ENCODE results near the gene KCNJ11. TPM values are rescaled to one million over a fixed set of nuclear protein-coding genes. Genes with fewer than 3 reads are reported as not detected.

KCNJ11 gene
- total and polyA plus RNA-seq, 2 donors (not counting 3 experiments of a cell fraction or from before 2014, with no cell fraction given), result 0.04 TPM; not detected in 1

- H3K4me3 ChIP-seq (replicated peaks in 1 of 3; ENCODE audit: insufficient read depth in 1 of 3, low read depth in 1 of 3, low read length in 3 of 3), result no peak overlapping the region
- no TSS peak for BruUV-seq (replicated peaks)
- no peak for FAIRE-seq
Observed at GRCh38 chr11:17401316-17401715, 12.9 kb upstream of the KCNJ11 start.

More at GRCh38 chr11:17401316-17401715, 12.9 kb upstream of the KCNJ11 start:
- H3K36me3 ChIP-seq (ENCODE audit: control insufficient read depth in 2 of 2, extremely low read depth in 1 of 2, insufficient read depth in 2 of 2, low read length in 2 of 2), result no peaks in the 10 kb centered on the region
- dilution Hi-C loops (cut with MboI; ENCODE audit: extremely low pct_ligation_motif_present, low sequenced_read_pairs), result no loop called here
- H3K9me3 ChIP-seq (replicated peaks; ENCODE audit: control insufficient read depth, insufficient read depth, low read length), result no peaks in the 10 kb centered on the region
- ChIA-PET POLR2A (no interaction called here), CTCF (interaction anchor here (0.8 to 1.2 kb wide), 2 partner anchors 14 to 17 kb away, joined by 4 read pairs; no protein-coding TSS in a partner anchor)
- no peaks in the 10 kb centered on the region for H4K20me1 ChIP-seq (replicated peaks; ENCODE audit: control insufficient read depth, extremely low read depth, insufficient read depth, low read length)
- no peaks in the 10 kb centered on the region for H3K9me1 ChIP-seq (replicated peaks; ENCODE audit: control insufficient read depth, extremely low read depth, insufficient read depth, low read length)
- no peak overlapping the region for H2AFZ ChIP-seq (ENCODE audit: low read depth, low read length)
- H3K79me2 ChIP-seq (ENCODE audit: control insufficient read depth, insufficient read depth, low read length), result no peaks in the 10 kb centered on the region
- intact Hi-C loops (cut with micrococcal nuclease), result no loop called here
- no peak for DNase-seq (ENCODE audit: low read depth, low spot score)
- H3K27me3 ChIP-seq (ENCODE audit: control insufficient read depth in 2 of 2, insufficient read depth in 2 of 2, low read length in 2 of 2), result no peaks in the 10 kb centered on the region
- no peak overlapping the region for H3K4me2 ChIP-seq (ENCODE audit: insufficient read depth, low read length)
- no peak overlapping the region for H3K27ac ChIP-seq (ENCODE audit: insufficient read depth, low read depth, low read length)
- no peak overlapping the region for H3K9ac ChIP-seq (replicated peaks; ENCODE audit: extremely low read depth, insufficient read depth, low read length)
- TF ChIP-seq POLR2A (IDR thresholded peaks at IDR 0.05; ENCODE audit: low read depth, low read length) (no peak), GATA2 (IDR thresholded peaks at IDR 0.05; ENCODE audit: insufficient read depth, insufficient read length, low read depth, low read length) (no peak), CTCF (IDR thresholded peaks at IDR 0.05; ENCODE audit: extremely low read depth in 1 of 2, insufficient read depth in 1 of 2, low read depth in 1 of 2, low read length in 2 of 2) (no peak), MAX (IDR thresholded peaks at IDR 0.05; ENCODE audit: insufficient read depth, insufficient read length) (no peak), MYC (IDR thresholded peaks at IDR 0.05; ENCODE audit: low read depth, low read length) (no peak), FOS (IDR thresholded peaks at IDR 0.05; ENCODE audit: borderline replicate concordance, insufficient read depth, low read length) (no peak), POLR2AphosphoS5 (IDR thresholded peaks at IDR 0.05; ENCODE audit: insufficient read depth, low read depth, low read length) (no peak), JUN (IDR thresholded peaks at IDR 0.05; ENCODE audit: borderline replicate concordance, insufficient read depth, insufficient read length, low read depth) (no peak), EZH2 (IDR thresholded peaks at IDR 0.05; ENCODE audit: borderline replicate concordance, low read depth, low read length, severe bottlenecking) (no peak)
- peaks cover 5% of the 10 kb centered on the region for H3K4me1 ChIP-seq (ENCODE audit: control insufficient read depth, extremely low read depth, insufficient read depth, low read length)

Data from endothelial cell of umbilical vein (primary cell).